Brain pericyte (primary cell): ENCODE results near the gene KRT75.

Experiments used
- DNase-seq: peaks from one replicate; pipeline ENCODE4 v3.0.0-alpha.2; 2012; ENCODE audit warnings: low read depth, low spot score

KRT75 gene

GRCh38 chr12:52439845-52440244 is 5.7 kb upstream of the KRT75 start:
- no peak for DNase-seq

- DNase-seq: no peak
Observed at GRCh38 chr12:52439420-52439819, 5.2 kb upstream of the KRT75 start.

GRCh38 chr12:52438305-52439301 is 4.4 kb upstream of the KRT75 start:
- no peak for DNase-seq

DNA sequence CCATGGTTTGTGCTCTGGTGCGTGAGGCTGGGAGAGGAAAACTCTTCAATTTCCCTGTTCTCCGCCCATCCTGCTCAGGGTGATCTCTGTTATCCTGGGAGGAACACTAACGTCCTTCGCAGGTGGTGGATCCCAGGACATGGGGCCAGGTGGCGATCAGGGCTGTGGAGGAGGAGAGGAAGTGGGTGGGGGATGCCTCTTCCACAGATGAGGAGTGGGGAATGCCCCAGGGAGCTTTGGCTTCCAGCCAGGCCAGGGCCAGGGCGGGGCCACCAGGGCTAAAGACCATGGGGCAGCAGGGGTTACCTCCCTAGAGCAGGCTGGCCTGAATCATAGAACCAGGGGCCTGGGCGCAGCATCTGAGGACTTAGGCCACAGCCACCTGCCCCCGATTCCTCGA is 3.3 kb upstream of the KRT75 start:
- DNase-seq: no peak

- no peak for DNase-seq
Observed at GRCh38 chr12:52436828-52437474, 2.8 kb upstream of the KRT75 start.

DNA sequence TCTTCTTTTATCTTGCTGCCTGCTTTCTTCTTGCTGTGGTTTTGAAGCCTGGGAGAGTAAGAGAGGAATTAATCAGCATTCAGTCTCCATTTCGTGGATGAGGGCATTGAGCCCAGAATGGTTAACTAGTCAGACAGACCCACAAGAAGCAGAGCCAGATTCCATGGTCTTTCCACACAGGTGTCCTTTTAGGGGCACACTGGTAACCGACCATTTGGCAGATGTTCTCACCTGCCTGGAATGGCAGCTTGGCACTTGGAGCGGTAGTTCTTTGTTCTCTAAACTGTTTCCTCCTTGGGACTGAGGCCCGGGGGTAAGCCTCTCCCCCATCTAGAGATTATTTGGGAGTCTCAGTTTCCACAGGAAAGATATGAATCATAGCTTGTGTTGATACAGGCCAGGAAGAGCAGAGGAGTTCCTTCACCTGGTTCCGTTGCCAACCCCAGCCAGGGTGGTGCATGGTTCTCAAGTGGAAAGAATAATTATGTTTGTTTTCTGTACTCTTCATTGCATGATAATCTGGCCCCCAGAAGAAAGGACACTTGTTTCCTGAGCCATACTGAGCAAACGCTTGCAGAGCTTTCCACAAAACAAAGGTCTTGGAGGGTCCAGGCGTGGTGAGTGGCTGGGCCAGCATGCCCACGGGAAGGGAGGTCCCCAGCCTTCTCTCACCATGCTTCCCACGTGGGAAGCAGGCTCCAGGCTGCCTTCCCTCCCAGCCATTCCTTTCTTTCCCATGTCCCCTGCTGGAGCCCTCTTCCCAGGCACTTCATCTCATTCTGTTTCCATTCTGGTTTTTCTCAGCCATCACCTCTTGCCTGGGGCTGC is 2.0 kb upstream of the KRT75 start:
- no peak for DNase-seq

- DNase-seq: no peak
Observed at GRCh38 chr12:52435659-52435999, 1.5 kb upstream of the KRT75 start.

GRCh38 chr12:52434760-52435530 is 774 bp upstream of the KRT75 start:
- DNase-seq: no peak

DNA sequence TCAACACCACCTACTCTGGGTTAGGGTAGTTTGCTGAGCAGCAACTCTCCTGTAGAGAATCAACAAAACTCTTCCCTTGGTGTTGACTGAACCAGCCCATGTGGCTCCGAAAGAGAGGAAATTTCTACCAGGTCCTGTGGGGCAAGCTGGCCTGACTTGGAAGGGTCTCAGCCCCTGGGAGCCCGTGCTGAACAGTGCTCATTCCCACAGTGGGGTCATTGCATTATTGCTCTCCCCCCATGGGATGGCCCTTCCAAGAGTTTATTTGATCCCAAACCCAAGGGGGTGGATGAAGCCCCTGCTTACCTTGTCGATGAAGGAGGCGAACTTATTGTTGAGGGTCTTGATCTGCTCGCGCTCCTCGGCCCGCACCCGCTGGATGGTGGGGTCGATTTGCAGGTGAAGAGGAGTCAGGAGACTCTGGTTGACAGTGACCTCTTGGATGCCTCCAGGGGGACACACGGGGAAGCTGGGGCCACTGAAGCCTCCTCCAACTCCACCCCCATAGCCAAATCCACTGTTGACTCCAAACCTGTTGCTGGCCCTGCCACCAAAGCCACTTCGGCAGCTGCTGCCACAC is 580 bp downstream of the KRT75 start:
- no peak for DNase-seq

DNA sequence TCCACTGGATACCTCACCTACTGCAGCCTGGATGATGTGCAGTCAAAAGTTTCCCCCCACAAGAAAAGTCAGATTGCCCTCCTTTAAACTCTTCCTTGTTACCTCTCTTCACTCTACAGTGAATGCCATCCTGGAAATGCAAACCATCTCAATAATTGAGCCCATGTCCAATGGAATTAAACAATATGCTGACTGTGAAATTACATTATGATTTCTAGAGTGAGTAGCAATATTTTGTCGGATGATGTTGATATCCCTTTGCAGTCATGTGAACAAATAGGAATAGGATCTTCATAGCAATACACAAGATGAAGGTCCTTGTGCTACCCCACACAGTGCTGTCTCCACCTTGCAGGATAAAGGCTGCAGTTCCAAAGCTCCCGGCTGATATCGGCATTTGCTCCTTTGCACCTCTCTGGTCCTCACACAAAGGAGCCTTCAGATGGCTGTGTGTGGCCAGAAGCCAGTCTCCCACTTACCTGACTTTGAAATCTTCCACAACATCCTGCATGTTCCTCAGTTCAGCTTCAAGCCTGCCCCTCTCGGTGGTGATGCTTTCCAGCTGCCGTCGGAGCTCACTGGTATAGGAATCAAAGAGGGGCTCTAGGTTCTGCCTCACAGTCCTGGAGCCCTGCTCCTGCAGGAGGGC is 1.5 kb downstream of the KRT75 start:
- DNase-seq: no peak

DNA sequence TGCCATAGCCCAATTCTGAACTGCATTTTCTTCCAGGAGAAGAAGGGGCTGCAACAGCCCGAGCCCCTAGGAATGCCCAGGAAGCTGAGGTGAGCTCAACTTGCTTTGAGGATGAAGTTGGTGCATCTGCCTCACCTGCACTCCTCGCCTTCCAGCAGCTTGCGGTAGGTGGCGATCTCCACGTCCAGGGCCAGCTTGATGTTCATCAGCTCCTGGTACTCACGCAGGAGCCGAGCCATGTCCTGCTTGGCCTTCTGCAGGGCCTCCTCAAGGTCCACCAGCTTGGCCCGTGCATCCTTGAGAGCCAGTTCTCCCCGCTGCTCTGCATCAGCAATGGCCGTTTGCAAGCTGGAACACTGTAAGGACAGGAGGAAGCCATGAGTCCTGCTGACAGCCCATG is 6.0 kb downstream of the KRT75 start:
- no peak for DNase-seq

GRCh38 chr12:52427083-52427482 is 7.1 kb downstream of the KRT75 start:
- no peak for DNase-seq

DNA sequence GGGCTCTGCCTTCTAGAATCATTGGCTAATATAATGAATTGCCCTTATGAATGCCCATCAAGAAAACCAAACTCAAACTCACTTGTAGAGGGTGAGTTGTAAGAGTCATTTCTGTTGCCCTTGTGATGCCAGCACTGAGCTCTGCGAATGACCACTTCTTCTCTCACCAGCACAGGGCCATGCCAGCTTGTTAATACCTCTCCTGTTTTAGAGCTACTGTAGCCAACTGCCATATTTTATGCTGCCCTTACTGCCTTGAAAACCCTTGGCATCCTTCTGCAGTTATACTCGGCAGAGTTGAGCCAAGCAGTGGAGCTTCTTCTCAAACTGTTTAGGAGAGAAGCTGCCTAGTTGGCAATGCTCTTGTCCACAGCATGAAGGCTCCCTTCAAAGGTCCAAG is 8.1 kb downstream of the KRT75 start:
- DNase-seq: no peak

- DNase-seq: no peak
Observed at GRCh38 chr12:52425466-52425865, 8.7 kb downstream of the KRT75 start.

DNA sequence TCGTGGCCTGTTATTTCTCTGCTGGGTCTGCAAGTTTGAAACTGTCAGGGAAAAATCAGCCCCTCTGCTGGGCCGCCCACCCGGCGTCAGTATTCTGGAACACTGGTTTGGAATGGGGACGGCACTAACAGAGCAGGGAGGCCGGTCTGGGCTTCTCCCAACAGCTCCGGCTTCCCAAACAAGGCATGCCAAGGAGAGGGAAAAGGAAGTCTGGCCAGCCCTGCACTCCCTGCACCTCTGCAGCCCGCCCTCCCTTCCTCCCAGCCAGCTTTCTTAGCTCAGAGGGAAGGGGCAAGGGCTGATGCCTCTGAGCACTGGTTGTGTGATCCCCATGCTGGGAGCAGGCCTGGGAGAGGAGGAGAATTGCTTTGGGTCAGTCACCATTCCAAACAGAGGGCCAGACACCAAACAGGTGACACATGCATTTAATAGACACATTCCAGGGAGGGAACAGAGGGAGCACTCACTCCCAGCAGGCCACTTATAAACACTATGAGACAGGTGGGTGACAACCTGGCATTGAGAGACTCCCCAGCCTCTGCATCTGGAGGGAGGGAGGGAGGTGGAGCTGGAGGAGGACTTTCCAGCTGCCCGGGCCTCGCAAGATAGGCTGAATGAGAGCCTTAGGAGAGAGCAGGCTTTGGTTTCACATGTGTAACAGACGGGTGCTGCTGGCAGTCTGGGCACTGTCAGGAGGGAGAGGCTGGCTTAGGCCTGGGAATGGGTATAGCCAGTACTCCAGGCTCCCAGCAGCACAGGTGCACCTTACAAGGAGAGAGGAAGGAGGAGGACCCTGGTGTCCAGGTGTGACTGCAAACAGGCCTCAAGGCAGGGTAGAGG is 10.3 kb downstream of the KRT75 start:
- DNase-seq: no peak

- DNase-seq: no peak
Observed at GRCh38 chr12:52423035-52423434, 11.1 kb downstream of the KRT75 start.

- DNase-seq: no peak
Observed at GRCh38 chr12:52419656-52420055, 14.5 kb downstream of the KRT75 start.

DNA sequence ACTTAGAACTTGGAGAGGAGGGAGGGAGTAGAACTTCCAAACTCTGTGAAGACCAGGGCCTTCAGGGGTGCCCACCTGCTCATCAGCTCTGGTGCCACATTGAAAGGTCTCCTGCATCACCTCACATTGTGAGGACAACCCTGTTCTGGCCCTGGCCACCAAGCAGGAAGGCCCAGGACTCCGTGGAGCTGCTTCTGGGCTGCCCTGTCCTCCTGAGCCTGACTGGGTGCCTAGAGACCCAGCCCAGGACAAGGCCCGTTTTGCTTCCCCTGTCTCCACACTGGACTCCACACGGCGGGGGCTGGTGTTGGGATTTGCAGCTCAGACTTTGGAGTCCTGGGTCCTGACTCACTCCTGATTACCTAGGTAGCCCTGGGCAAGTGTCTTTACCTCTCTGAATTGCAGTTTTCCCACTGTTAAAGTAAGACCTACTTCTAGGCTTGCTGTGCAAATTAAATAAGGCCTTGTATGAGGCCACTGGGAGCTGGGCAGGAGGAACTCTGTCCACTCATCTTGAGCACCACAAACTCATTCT is 15.5 kb downstream of the KRT75 start:
- no peak for DNase-seq

DNA sequence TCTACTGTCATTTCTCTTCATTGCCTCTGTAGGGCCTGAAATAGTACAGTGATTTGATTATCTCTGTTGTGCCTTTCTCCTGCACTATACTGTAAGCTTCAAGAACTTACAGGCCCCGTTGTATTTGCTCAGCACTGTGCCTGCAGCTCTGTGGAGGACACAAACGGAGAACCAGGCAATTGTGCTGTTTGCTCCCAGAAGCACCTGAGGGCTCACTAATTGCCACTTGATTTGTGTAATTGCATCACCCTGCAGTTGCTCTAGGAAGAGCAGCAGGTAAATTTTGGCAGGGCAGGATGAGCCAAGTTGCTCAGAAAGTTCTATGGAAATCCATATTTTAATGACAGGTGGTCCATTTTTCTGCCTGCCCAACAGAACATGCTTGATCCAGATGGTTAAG is 16.4 kb downstream of the KRT75 start:
- DNase-seq: no peak
